HepG2 (cell line): ENCODE measurements around the gene ANXA9.

Experiments used
- CC2D1A ChIP-seq: sonication (generic); formaldehyde crosslinking; IDR thresholded peaks from 2 replicates; pipeline ENCODE4 v1.8.1; 2023; ENCODE audit warnings: mild to moderate bottlenecking, missing genetic modification reagents
- EZH2 ChIP-seq: conservative IDR thresholded peaks from 2 replicates; pipeline ENCODE4 v1.6.1; 2012; ENCODE audit warnings: mild to moderate bottlenecking, low read depth, low read length, moderate library complexity
- POLR2AphosphoS5 ChIP-seq: IDR thresholded peaks from 2 replicates; pipeline ENCODE4 v1.6.1; 2012; ENCODE audit warnings: low read depth, low read length
- TP53 ChIP-seq: sonication (generic); formaldehyde crosslinking; conservative IDR thresholded peaks from 2 replicates; pipeline ENCODE4 v1.4.0; 2020; ENCODE audit warnings: missing genetic modification reagents
- ZBTB7A ChIP-seq: sonication (generic); formaldehyde crosslinking; IDR thresholded peaks from 2 replicates; pipeline ENCODE4 v1.8.0; 2022; ENCODE audit warnings: mild to moderate bottlenecking, missing genetic modification reagents
- TF ChIP-seq, protein P1 (sequence below): sonication (generic); formaldehyde crosslinking; IDR thresholded peaks from 2 replicates; pipeline ENCODE4 v1.5.0; 2020; ENCODE audit warnings: mild to moderate bottlenecking, missing genetic modification reagents

DNA sequence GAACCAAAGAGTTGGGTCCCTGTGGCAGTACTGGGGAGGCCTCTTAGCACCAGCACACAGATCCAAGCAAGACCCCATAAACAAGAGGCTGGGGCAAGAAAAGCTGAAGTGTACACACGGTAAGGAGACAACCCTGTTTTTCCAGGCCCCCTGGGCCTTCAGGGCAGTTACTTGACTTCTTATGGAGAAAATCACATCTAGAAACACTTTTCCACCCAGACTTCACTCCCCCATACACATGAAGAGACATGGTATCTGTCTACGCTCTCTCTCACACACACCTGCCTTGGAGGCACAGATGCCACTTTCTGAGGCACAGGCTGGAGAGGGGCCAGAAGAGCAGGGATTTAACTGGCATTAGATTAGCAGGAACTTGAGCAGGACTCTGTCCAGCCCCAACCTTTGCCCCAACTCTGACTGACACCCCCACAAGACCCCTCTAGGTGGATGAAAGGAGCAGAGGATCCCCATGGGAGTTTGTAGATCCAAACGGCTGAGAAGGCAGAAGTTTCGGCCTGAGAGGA is 9.6 kb upstream of the ANXA9 start:
- no peak for TF ChIP-seq POLR2AphosphoS5
- no peak for TF ChIP-seq ZBTB7A
- no peak for TF ChIP-seq CC2D1A (CRISPR knock-in tag)
- TF ChIP-seq, protein P1, sequence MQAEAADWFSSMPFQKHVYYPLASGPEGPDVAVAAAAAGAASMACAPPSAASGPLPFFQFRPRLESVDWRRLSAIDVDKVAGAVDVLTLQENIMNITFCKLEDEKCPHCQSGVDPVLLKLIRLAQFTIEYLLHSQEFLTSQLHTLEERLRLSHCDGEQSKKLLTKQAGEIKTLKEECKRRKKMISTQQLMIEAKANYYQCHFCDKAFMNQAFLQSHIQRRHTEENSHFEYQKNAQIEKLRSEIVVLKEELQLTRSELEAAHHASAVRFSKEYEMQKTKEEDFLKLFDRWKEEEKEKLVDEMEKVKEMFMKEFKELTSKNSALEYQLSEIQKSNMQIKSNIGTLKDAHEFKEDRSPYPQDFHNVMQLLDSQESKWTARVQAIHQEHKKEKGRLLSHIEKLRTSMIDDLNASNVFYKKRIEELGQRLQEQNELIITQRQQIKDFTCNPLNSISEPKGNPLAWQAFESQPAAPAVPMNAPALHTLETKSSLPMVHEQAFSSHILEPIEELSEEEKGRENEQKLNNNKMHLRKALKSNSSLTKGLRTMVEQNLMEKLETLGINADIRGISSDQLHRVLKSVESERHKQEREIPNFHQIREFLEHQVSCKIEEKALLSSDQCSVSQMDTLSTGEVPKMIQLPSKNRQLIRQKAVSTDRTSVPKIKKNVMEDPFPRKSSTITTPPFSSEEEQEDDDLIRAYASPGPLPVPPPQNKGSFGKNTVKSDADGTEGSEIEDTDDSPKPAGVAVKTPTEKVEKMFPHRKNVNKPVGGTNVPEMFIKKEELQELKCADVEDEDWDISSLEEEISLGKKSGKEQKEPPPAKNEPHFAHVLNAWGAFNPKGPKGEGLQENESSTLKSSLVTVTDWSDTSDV (CRISPR knock-in tag): no peak
- no peak for TF ChIP-seq EZH2
- TF ChIP-seq TP53: no peak
